GM19328 (cell line): ENCODE measurements around the gene AP3B1.

Source experiments
- ATAC-seq: cut with Tn5 transposase; IDR thresholded peaks from one replicate; pipeline ENCODE4 v1.9.1; 2021; ENCODE audit warnings: mild to moderate bottlenecking, moderate library complexity; ENCODE audit not compliant: unreplicated experiment

The AP3B1 gene

DNA sequence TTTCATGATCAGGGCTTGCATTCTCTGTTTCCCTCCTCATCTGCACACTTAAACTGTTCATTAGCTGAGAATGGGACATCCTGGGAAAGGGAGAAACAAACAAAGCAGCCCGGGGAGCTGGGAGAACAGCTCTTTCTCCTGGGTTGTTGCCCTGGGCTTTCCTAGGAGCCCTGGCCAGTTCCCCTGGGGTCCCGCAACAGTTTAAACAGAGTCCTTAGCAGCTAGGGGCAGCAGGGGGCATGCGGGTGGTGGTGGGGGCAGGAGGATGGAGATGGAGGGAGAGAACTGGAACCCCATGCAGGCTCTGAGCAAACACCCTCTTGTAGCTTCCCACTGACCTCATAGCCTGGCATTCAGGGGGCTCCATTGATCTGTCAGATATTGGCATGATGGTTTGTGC, 309.3 kb downstream of the AP3B1 start:
- ATAC-seq: no peak

DNA sequence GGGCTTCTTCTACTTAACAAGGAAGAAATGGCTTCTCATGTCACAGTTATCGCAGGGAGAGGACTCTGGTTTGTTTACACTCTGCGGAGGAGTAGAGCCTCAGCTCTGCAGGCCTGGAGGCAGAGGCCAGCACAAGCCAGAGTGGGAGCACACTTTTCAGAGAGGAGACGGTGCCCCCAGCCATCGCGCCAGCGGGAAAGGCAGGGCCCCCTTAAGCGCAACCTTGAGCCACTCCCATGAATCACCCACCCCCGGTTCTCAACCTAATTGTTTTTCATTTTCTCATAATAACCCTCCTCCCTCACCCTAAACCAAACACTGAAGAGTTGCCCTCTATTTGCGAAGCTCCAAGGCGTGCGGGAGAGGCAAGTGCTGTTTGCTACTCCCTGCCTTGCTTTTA, 309.9 kb downstream of the AP3B1 start:
- ATAC-seq: no peak

DNA sequence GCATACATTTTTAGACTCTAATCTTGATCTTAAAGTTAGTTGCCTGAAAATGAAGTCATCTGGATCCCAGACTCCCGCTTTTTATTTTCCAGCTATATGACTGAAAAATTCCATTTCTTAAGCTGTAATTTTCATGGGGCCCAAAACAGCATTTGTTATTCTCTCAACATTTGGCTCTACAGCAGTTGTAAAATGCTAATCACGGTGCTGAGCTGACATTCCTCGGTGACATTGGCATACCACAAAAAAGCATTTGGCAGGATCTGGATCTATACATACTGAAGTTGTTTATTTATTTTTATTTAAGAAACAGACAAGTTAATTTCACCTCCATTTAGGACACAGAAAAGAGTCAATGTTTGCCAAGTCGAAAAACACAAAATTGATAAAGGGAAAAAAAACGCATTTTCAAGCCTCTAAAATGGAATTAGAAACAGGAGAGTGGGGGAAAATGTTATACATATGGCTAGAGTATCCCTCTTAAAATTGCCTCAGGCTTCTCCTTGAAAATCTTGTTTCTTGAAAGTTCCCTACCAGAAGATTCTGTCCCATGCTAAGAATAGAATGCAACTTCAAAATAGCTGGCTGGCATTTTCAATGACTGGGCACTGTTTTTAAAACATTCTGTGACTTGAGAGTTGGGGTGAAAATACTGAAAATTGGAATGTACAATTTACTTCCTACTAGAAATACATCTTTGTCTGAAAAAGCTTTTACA, 310.9 kb downstream of the AP3B1 start:
- ATAC-seq: no peak

DNA sequence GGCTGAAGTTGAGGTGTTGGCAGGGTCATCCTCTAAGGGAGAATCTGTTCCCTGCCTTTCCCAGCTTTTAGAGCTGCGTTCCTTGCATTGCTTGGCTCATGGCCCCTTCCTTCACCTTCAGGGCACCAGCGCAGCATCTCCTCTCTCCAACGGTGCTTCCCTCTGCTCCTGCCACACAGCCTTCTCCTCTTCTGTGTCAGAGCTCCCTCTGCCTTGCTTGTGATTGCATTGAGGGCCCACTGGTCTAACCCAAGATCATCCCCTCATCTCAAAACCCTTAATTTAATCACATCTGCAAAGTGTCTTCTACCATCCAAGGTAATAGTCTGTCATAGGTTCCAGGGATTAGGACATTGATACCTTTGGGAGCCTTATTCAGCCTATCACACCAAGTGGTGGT, 312.7 kb downstream of the AP3B1 start:
- no peak for ATAC-seq

DNA sequence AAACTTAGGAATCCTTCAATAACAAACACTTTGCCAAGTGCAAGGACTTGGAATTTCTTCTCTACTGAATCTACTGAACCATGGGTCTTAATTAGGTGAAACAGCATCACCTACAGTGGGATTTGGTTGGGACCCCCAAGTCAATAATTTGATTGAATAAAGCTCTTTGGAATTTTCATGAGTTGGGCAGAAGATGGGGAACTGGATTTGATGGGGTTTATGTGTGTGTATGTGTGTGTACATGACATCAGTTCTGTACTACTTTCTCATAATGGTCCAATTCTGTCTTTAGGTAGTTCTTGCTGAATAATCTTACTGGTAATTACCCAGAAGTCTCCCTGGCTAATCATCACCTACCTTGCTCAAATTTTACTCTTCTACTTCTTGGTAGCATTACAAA, 319.9 kb downstream of the AP3B1 start:
- ATAC-seq: no peak

DNA sequence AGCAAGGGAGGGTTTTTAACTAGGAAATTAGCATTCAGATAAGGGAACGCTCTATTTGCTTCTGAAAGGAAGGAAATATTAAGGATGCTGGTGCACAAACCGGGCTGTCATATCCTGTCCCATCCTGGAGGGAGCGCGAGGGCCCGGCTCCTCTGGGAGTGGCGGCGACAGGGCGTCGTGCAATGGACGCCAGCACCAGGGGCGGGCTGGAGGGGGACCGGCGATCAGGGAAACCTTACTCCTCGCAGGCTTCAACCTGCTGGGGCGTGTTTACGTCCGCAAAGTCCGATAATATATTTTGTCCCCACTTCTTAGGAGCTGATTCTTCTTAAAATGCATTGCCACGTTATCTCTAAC, 321.3 kb downstream of the AP3B1 start:
- ATAC-seq: no peak

DNA sequence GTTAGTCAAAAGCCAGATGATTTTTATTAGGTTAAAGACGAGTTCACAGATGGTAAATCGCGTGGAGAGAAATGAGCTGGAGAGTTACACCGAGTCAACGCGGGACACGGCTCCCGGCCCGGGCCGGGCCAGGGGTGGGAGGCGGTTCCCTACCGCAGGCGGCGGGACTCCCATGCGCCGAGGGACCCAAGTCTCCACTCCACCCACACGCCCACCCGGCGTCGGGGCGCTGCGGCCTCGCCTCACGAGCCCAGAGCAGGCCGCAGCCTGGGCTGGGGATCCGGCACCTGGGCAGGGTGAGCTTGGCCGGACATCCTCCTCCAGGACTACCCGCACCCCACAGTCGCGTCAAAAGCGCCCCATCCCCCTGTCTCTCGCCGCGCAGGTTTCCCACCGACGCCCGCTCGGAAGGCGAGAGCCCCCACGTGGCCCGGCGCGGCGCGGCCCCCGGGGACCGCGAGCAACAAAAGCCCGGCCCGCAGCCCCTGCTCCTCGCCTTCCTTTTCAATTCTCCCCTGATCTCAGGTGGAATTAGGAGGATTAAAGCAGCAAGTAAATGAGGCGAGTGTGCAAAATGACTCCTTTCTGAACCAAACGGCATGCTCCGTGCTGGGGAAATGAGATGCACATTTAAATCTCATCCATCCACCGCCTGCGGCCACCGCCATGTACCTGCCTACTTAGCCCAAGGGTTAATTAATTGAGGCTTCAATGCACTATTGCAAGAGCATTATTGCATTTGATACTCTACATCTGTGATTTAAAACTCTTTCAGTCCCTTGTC, 321.8 kb downstream of the AP3B1 start:
- no peak for ATAC-seq

DNA sequence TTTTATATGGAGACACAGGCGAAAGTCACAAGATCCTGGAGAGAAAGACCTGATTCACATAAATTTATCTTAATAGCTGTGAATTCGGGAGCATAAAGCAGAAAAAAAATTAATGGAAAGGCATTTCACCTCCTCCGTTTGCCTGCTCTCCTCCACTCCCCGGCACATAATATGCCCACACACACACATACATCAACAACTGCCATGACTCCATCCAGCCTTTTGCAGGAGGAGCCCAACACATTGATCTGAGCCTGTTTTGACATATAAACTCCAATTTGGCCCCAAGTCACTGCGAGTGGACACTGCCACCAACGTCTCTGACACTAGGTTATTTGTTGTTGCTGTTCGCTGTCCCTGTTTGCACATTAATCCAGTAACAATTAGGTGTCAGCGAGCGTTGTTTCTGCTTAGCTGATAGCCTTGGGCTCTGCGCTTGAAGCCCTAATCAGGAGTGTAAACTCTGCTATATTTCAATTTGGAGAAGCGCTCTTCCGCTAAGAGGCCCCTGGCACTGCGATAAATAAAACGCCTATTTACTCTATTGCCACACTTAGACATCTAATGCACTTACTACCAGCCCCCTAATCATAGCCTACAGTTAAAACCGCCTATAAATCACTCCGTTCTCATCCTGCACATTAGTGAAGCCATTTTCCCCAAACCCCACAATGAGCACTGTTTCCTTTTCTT, 322.6 kb downstream of the AP3B1 start:
- no peak for ATAC-seq

DNA sequence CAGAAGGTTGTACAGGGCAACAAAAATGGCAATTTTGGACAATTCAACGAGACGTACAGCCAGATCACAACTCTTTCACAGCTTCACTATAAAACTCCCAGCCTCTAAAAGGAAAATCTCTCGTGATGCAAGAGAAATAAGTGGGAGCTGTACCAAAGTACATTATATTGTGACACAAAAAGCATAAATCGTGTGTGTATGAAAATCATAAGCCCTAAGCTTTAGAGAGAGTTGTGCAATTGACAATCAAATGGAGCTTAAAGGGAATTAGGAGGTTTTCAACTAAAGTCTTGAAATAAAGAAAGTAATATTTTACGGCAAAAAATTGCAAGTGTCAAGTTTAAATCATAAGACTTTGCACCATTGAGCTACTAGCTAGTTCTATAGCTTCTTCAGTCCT, 323.6 kb downstream of the AP3B1 start:
- no peak for ATAC-seq

DNA sequence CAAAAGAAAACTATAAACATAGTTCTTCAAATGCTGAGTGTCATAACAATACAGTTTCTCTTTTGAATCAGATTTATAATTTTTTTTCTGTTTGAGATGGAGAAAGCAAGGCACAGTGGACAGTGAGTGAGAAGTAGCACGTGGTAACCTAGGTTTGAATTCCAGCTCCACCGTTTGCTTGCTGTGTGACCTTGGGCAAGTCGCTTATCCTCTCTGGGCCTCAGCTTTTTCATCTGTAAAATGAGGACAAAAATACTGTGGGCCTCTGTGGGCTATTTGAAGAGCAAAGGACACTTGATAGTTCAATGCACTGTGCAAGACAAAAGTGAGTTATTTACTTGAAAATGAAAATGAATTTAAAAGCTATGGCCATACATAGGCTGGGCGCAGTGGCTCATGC, 330.7 kb downstream of the AP3B1 start:
- ATAC-seq: no peak

DNA sequence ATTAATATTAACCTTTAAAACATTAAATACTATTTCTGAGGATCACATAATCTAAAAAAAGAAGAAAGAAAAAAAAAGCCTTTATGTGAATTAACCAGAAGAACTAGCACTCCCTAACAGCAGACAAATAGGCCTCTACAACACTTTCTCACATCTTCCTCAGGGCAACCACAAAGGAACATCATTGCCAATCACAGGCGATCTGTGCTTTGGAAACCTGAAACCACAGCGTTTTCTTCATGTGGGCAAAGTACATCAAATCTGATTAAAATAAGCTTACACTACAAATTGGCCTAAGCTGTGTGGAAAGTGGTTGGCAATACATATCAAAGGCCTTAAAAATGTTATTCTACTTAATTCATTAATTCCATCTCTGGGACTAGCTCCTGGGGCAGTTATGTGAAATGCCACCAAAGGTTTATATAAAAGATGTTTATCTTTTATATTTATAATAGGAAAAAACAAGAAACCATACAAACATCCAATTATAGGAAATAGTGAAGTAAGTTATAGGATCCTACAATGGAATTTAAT, 333.6 kb downstream of the AP3B1 start:
- no peak for ATAC-seq

DNA sequence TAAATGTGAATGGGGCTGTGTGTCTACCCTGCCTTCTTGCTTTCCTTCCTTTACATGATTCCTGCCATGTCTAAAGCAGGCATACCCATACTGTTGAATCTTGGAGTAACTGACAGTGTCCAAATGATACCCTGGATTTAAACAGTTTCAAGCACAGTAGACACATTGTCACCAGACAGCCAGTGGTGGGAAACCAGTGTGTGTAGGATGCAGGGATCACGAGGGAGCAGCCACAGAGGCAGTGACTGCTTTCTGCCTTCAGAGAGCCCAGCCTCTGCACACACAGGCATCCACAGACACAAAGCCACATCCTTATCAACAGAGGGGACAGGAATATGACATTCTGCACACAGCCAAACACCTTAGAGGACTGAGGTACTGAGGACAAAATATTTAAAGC, 334.2 kb downstream of the AP3B1 start:
- no peak for ATAC-seq

DNA sequence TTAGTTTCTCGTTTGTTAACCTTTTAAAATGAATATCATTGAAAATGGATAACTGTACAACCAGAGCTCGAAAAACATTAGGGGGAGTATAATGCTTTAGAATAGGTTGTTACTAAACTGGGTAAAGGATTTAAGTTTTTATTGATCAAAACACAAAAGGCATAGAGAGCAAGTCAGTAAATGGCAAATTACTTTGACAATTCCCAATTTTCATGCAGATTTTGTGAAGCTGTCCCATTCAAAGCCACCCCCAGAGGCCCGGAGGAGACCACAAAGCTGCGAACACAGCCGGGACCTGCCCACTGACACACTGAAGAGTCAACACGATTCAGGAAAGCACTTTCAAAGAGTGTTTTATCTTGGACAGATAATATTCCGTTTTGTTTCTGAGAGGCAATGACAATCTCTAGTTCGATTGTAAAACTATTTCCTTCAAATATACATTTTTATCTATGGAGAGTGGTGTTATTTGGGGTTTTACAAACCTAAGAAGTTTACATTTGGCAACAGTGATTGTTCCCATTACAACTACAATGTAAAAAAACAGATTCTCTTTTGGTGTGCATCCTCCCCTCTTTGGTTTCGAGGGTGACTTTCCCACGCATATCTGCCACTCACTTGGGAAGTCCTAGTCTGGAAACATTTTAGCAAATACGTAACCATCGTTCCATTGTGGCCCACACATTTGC, 335.7 kb downstream of the AP3B1 start:
- no peak for ATAC-seq

DNA sequence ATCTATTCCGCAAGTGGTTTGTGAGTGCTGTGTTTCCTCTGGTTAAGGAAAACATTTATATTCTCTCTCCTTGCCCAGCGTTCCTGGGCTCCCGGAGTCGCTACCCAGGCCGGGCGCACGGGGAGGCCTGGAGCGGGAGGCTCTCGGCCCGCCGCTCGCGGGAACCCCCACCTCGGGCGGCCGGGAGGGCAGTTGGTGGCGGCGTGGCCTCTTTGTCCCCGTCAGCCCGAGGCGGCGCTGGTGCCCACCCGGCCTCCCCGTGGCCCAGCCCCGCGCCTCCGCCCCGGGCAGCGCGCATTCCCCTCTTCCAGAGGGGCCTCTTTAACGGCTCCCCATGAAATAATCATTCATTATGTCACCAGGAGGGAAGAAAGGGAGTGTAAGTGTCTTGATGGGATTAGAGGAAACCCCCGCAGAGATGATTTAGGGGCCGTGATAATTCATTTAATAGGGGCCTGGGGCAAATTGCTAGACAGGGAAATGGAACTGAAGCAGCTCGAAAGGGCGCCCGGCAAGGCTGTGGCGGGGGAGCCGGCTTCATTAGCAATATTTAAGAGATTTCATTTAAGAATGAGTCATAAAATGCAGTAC, 336.5 kb downstream of the AP3B1 start:
- ATAC-seq: no peak

DNA sequence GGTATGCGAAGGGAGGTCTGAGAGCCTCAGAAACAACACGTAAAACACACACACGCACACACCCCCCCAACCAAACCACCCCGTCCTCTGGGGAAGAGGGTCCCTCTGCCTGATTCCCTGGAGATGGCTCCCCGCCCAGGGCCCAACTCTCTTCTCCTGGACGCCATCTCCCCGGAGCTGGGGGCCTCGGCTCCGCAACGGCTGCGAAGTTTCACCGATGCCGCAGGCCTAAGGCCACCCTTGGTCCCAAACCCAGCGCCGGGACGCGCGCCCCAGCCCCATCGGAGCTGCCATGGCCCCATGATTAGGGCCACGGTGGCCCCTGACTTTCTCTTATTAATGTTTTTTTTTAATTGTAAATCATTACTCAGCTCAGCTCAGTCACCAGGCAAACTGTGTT, 337.0 kb downstream of the AP3B1 start:
- ATAC-seq: no peak

DNA sequence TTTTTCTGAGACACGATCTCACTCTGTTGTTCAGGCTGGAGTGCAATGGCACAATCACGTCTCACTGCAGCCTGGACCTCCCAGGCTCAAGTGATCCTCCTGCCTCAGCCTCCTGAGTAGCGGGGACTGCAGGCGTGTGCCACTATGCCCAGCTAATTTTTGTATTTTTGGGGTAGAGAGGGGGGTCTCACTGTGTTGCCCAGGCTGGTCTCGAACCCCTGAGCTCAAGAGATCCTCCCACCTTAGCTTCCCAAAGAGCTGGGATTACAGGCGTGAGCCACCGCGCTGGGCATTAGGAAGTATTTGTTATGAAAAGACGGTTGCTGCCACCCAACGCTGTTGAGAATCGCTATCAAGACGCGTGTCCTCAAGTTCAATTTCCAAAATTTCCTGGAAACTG, 337.4 kb downstream of the AP3B1 start:
- ATAC-seq: no peak

DNA sequence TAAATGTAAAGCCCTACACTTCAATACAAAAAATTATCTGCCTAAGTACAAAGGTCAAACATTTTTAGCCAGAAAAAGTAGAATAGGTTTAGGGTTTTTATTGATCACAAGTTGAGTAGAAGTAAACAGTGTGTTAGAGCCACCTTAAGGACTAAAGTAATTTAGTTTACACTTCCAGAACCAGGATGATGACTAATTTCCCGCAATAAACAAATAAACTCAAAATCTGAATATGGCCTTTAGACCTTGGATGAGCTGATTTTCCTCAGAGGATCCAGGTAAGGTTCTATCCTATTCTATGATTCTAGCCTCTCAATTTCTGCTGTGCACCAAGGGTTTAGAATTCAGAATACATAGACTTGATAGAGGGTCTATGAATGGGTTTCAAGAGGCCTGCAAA, 338.9 kb downstream of the AP3B1 start:
- no peak for ATAC-seq

DNA sequence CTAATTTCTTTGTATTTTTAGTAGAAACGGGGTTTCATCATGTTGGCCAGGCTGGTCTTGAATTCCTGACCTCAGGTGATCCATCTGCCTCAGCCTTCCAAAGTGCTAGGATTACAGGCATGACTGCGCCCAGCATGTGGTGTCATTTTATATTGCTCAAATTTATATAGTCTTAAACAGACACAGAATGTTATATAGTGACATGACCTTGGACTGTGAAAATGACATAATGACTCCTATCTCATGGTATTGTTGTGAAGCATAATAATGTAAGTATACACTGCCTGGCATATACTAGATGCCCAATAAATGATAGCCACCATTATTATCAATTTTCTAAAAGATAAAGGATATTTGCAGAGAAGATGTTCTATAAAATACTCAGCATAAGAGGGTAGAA, 341.1 kb downstream of the AP3B1 start:
- no peak for ATAC-seq

DNA sequence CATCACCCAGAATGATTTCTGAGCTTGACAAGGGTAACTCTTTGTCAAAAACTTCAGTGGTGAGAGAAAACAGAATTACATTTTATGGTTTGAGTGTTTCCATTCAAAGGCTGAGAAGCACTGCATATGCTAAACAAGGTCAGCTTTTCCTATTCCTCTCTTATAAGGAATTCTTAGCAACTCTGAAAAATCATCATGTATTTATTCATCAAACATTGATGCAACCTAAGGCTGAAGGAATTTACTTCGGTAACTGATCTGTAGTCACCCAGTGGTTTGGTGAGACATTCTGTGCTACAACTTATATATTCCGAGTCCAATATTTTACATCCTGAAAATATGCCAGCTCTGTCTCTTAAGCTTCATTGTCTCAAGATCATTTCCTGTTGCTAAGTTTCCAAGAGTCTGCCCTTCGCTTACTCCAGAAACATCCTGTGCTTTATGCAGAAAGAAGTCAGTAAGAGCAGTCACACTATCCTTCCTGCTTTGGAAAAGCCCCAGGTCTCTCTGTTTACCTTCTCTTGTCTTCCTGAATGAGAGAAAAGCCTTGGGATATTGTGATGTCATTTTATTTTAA, 341.8 kb downstream of the AP3B1 start:
- ATAC-seq: no peak
